Measurements from ENCODE around the gene CHD1. TPM values are rescaled to one million over a fixed set of nuclear protein-coding genes. Genes with fewer than 3 reads are reported as not detected.

The CHD1 gene
- total RNA-seq, 1 donor from 2014 or later: 28.3 TPM

DNA sequence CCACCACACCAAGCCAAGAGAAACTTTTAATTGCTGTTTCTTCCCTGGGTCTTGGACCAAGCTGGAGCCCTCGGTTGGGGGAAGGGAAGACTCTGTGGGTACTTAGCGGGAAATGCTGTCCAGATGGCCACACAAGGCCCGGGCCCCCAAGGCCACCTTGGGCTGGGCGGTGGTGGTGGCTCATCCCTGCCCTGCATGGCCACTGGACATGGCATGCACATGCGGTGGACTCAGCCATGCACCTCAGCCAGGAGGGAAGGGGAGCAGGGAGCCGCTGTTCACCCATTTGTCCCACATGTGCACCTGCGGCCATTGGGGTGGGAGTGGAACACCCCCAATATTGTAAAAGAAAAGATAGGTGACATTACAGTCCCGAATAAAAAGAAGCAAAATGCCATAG is 82.9 kb downstream of the CHD1 start:
- Mint-ChIP-seq H3K27ac (ENCODE audit: unreplicated experiment) (no peak overlapping the region), H3K36me3 (ENCODE audit: unreplicated experiment) (peaks cover 5% of the 10 kb centered on the region), H3K4me1 (ENCODE audit: unreplicated experiment) (peaks cover 10% of the 10 kb centered on the region), H3K4me3 (ENCODE audit: unreplicated experiment) (no peak overlapping the region), H3K9me3 (ENCODE audit: unreplicated experiment) (no peaks in the 10 kb centered on the region), H3K27me3 (ENCODE audit: unreplicated experiment) (no peaks in the 10 kb centered on the region)
- TF ChIP-seq, protein P1, sequence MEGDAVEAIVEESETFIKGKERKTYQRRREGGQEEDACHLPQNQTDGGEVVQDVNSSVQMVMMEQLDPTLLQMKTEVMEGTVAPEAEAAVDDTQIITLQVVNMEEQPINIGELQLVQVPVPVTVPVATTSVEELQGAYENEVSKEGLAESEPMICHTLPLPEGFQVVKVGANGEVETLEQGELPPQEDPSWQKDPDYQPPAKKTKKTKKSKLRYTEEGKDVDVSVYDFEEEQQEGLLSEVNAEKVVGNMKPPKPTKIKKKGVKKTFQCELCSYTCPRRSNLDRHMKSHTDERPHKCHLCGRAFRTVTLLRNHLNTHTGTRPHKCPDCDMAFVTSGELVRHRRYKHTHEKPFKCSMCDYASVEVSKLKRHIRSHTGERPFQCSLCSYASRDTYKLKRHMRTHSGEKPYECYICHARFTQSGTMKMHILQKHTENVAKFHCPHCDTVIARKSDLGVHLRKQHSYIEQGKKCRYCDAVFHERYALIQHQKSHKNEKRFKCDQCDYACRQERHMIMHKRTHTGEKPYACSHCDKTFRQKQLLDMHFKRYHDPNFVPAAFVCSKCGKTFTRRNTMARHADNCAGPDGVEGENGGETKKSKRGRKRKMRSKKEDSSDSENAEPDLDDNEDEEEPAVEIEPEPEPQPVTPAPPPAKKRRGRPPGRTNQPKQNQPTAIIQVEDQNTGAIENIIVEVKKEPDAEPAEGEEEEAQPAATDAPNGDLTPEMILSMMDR (IDR thresholded peaks at IDR 0.05): no peak
- no peak for DNase-seq (ENCODE audit: extremely low spot score, unreplicated experiment)

DNA sequence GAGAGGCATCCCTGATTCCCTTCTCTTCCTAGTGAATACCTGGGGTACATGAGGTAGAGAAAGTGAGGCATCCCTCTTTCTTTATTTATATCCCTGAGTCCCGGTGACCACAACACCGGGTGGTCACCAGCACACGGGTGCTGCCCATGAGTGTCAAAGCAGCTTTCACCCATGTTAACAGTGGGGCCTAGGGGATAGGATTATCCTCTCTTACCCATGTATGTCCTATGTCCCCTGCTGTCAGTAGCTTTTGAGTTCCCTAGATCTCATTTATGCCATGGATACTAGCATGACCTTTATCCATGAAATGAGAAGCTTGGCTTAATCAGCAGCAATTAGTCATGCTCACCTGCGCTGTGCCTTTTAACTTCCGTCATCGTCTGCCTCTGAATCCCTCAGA is 83.9 kb downstream of the CHD1 start:
- no peak for DNase-seq (ENCODE audit: extremely low spot score, unreplicated experiment)
- TF ChIP-seq, protein P1 (IDR thresholded peaks at IDR 0.05): no peak
- H3K4me3 Mint-ChIP-seq (ENCODE audit: unreplicated experiment): no peak overlapping the region
- no peak overlapping the region for H3K27ac Mint-ChIP-seq (ENCODE audit: unreplicated experiment)
- peaks cover 10% of the 10 kb centered on the region for H3K4me1 Mint-ChIP-seq (ENCODE audit: unreplicated experiment)
- no peaks in the 10 kb centered on the region for H3K27me3 Mint-ChIP-seq (ENCODE audit: unreplicated experiment)
- H3K9me3 Mint-ChIP-seq (ENCODE audit: unreplicated experiment): no peaks in the 10 kb centered on the region
- peaks cover 5% of the 10 kb centered on the region for H3K36me3 Mint-ChIP-seq (ENCODE audit: unreplicated experiment)

DNA sequence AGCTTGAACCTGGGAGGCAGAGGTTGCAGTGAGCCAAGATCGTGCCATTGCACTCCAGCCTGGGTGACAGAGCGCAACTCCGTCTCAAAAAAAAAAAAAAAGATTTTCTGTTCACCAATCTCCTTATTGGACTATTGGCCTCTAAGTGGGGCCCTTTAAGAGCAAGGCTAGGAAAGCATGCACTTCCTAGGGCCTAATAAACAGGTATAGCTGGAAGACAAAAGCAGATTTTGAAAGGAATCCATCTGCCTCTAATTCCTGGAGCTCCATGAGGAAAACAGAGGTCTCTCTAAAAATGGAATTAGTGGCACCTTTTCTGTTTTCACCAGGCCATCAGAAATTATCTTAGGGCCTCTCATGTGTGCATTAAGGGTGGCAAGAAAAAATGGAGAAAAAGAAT is 85.3 kb downstream of the CHD1 start:
- no peak for DNase-seq (ENCODE audit: extremely low spot score, unreplicated experiment)
- Mint-ChIP-seq H3K27ac (ENCODE audit: unreplicated experiment) (no peak overlapping the region), H3K36me3 (ENCODE audit: unreplicated experiment) (peaks cover 5% of the 10 kb centered on the region), H3K27me3 (ENCODE audit: unreplicated experiment) (no peaks in the 10 kb centered on the region), H3K4me3 (ENCODE audit: unreplicated experiment) (no peak overlapping the region), H3K9me3 (ENCODE audit: unreplicated experiment) (no peaks in the 10 kb centered on the region), H3K4me1 (ENCODE audit: unreplicated experiment) (peaks cover 10% of the 10 kb centered on the region)
- TF ChIP-seq, protein P1 (IDR thresholded peaks at IDR 0.05): no peak

DNA sequence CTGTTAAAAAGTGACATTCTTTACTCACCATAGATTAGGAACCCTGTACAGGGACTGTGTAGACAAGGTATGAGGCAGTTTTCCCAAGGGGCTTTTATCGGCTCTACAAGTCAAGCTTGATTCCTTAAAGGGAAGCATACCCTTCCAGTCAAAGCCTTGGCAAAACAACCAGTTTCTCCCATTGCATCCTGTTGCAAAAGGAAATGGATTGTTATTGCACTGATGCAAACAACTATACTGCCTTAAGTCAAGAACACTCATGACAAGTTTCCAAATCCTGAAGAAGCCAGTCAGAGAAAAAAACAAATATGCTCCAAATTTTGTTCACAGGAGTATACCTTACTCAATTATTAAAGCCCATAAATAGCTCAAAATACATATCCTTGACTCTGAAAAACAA is 87.9 kb downstream of the CHD1 start:
- no peaks in the 10 kb centered on the region for H3K9me3 Mint-ChIP-seq (ENCODE audit: unreplicated experiment)
- no peaks in the 10 kb centered on the region for H3K27me3 Mint-ChIP-seq (ENCODE audit: unreplicated experiment)

DNA sequence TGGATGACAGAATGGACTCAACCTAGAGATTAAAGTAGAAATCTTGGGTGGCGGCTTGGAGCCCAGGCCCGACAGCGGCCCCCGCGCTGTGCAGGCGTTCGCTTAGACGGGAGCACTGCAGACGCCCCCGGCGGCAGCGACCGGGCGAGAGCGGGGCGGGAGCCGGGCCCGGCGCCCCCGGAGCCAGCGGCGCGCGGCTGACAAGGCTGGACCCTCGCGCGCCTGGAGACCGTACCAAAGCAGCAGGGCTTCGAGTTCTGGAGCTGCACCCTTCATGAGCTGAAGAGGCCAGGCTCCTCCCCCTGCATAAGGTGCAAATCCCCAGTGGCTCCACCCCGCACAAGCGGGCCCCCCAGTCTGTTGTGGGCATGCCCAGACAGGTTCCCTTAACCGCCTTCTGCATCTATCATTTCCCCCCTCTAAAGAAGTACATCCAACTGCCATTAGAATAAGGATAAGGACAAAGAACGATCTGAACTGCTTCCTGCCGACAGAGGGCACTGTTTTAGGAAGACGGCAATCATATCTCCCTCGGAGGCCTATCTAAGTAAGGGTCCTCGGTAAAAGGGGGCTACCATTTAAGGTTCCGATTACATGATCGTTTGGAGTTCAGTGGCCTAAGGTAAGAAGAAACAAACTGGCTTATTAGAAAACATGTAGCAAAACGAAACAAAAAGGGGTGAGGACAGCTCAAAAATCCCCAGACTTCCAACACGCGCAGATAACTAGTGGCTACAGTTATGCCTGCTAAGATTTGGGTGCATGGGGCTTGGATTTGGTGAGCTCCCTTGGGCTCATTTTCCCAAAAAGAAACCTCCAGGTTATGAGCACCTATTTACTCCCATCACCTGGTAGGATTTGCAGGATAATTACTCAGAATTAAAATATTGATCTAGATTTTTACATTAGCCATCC is 89.1 kb downstream of the CHD1 start:
- Mint-ChIP-seq H3K36me3 (ENCODE audit: unreplicated experiment) (no peaks in the 10 kb centered on the region), H3K9me3 (ENCODE audit: unreplicated experiment) (no peaks in the 10 kb centered on the region), H3K27ac (ENCODE audit: unreplicated experiment) (no peak overlapping the region), H3K4me3 (ENCODE audit: unreplicated experiment) (no peak overlapping the region), H3K4me1 (ENCODE audit: unreplicated experiment) (peaks cover 1% of the 10 kb centered on the region), H3K27me3 (ENCODE audit: unreplicated experiment) (no peaks in the 10 kb centered on the region)
- no peak for DNase-seq (ENCODE audit: extremely low spot score, unreplicated experiment)
- TF ChIP-seq, protein P1 (IDR thresholded peaks at IDR 0.05): no peak

More for the DNA sequence above, 87.9 kb downstream of the CHD1 start:
- no peak overlapping the region for H3K4me3 Mint-ChIP-seq (ENCODE audit: unreplicated experiment)
- TF ChIP-seq, protein P1 (IDR thresholded peaks at IDR 0.05): no peak
- H3K27ac Mint-ChIP-seq (ENCODE audit: unreplicated experiment): no peak overlapping the region
- H3K36me3 Mint-ChIP-seq (ENCODE audit: unreplicated experiment): peaks cover 5% of the 10 kb centered on the region
- peaks cover 1% of the 10 kb centered on the region for H3K4me1 Mint-ChIP-seq (ENCODE audit: unreplicated experiment)
- no peak for DNase-seq (ENCODE audit: extremely low spot score, unreplicated experiment)

Measured in osteocyte (in vitro differentiated cells).